HFFc6 (cell line): ENCODE measurements around the gene GOLGA6L10. TPM values are rescaled to one million over a fixed set of nuclear protein-coding genes. Genes with fewer than 3 reads are reported as not detected.
"Not testable (repeated sequence)": the region's sequence is repeated elsewhere in the genome, so short reads cannot be mapped to it uniquely, and the experiment has no call there.

ENCODE experiments used
- DNase-seq: peaks from one replicate; pipeline ENCODE4 v3.0.0-alpha.2; 2018
- H3K27ac Mint-ChIP-seq: 2 replicates; pipeline ENCODE4 v1.8.0; 2020; ENCODE audit warnings: mild to moderate bottlenecking, mixed read lengths
- H3K27me3 Mint-ChIP-seq: 2 replicates; pipeline ENCODE4 v1.8.0; 2021; ENCODE audit warnings: mild to moderate bottlenecking, moderate library complexity, mixed read lengths; ENCODE audit not compliant: insufficient read depth
- H3K36me3 Mint-ChIP-seq: 2 replicates; pipeline ENCODE4 v1.8.0; 2021; ENCODE audit warnings: low read depth, mixed read lengths
- H3K4me1 Mint-ChIP-seq: 2 replicates; pipeline ENCODE4 v1.8.0; 2020; ENCODE audit warnings: low read depth, mixed read lengths
- H3K4me3 Mint-ChIP-seq: 2 replicates; pipeline ENCODE4 v1.8.0; 2020; ENCODE audit warnings: mild to moderate bottlenecking, moderate library complexity, mixed read lengths
- H3K9me3 Mint-ChIP-seq: 2 replicates; pipeline ENCODE4 v1.8.0; 2020; ENCODE audit warnings: mild to moderate bottlenecking, mixed read lengths
- total RNA-seq, 6 experiments: library from RNA; stranded (reverse); fragmentation: NEBNext Ultra II Directional; extraction: Animal tissue kit (Norgen Biotek cat#: 25700); gene quantifications; 2 replicates in 1 of 6; 3 replicates in 5 of 6; pipeline ENCODE4 v1.2.3, GENCODE V29; 2021

GOLGA6L10 gene
- total RNA-seq, 6 experiments from 2014 or later: 0.43 to 0.69 (median 0.51) TPM

GRCh38 chr15:82332711-82333602 is 16.3 kb downstream of the GOLGA6L10 start:
- not testable (repeated sequence) for H3K4me3 Mint-ChIP-seq, H3K27me3 Mint-ChIP-seq, H3K4me1 Mint-ChIP-seq, DNase-seq, H3K36me3 Mint-ChIP-seq, H3K27ac Mint-ChIP-seq, H3K9me3 Mint-ChIP-seq

DNA sequence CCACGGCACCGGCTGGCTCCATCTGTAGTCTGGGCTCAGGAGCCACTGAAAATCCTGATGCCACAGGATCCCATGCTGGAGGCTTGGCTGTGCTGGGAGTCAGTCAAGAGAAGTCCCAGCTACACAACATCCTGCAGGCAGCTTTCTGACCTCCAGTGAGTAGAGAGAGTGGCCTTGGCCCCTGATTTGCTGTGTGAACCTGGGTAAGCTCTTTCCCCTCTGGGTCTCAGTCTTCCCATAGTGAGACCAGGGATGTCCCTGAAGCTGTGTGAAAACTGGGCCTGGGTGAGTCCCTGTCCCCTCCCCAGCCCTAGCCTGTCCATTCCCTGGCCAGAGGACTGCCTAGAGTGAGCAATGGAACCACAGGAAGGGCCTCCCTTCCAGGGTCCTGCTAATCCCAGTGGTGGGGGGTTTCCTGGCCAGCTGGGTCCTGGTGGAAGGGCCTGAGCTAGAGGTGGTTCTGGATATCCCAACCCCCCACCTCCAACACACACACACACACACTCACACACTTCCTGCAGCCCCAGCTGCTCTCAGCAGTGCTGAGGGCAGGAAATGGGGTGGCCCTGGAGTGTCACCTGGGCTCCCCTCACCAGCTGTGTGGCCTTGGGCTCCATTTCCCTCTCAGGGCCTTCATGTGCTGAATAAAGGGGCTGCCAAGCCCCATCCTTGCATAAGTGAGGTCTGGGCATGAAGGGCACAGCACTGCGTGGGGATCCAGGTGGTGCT is 17.5 kb downstream of the GOLGA6L10 start:
- H3K9me3 Mint-ChIP-seq, H3K36me3 Mint-ChIP-seq, DNase-seq, H3K4me3 Mint-ChIP-seq, H3K27ac Mint-ChIP-seq, H3K4me1 Mint-ChIP-seq, H3K27me3 Mint-ChIP-seq: not testable (repeated sequence)

- not testable (repeated sequence) for H3K27ac Mint-ChIP-seq, H3K36me3 Mint-ChIP-seq, H3K27me3 Mint-ChIP-seq, H3K4me3 Mint-ChIP-seq, H3K9me3 Mint-ChIP-seq, DNase-seq, H3K4me1 Mint-ChIP-seq
These were observed 18.4 kb downstream of the GOLGA6L10 start for GRCh38 chr15:82330921-82331320.

DNA sequence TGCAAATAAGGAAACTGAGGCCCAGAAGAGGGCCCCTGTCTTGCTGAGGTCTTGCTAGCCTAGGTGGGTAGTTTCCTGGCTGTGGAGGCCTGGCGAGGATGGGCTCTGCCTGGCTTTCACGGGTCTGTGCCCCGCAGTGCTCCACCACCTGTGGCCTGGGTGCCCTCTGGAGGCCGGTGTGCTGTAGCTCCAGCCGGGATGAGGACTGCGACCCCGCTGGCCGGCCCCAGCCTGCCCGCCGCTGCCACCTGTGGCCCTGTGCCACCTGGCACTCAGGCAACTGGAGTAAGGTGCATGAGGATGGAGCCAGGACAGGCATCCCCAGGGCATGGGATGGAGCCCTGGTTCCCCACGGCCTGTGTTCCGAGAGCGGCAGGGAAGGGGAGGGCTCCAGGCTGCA is 20.2 kb downstream of the GOLGA6L10 start:
- H3K27me3 Mint-ChIP-seq, DNase-seq, H3K27ac Mint-ChIP-seq, H3K36me3 Mint-ChIP-seq, H3K4me3 Mint-ChIP-seq, H3K9me3 Mint-ChIP-seq, H3K4me1 Mint-ChIP-seq: not testable (repeated sequence)

DNA sequence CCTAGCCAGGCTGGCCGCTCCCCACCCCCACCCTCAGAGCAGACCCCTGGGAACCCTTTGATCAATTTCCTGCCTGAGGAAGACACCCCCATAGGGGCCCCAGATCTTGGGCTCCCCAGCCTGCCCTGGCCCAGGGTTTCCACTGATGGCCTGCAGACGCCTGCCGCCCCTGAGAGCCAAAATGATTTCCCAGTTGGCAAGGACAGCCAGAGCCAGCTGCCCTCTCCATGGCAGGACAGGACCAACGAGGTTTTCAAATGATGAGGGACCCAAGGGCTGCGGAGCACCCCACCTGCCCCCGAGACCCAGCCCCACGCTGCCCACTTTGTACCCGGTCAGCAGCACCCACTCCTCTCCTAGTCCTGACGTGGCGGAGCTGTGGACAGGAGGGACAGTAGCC is 21.9 kb downstream of the GOLGA6L10 start:
- DNase-seq, H3K27ac Mint-ChIP-seq, H3K9me3 Mint-ChIP-seq, H3K4me1 Mint-ChIP-seq, H3K4me3 Mint-ChIP-seq, H3K27me3 Mint-ChIP-seq, H3K36me3 Mint-ChIP-seq: not testable (repeated sequence)

GRCh38 chr15:82326896-82327295 is 22.4 kb downstream of the GOLGA6L10 start:
- not testable (repeated sequence) for H3K36me3 Mint-ChIP-seq, H3K4me1 Mint-ChIP-seq, H3K27me3 Mint-ChIP-seq

DNA sequence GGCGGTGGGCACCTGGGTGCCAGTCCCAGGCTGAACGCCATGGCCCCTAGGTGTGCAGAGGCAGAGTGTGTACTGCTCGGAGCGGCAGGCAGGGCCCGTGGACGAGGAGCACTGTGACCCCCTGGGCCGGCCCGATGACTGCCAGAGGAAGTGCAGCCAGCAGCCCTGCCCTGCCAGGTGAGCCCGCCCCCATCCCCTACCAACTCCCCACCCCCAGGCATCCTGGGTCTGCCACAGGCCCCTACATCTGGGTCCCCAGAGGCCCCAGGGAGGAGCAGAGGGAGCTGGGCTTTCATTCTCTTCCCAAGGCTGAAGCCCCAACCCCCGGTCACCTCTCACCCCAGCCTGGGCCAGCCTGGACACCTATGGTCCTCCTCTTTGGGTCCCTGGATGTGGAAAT is 23.6 kb downstream of the GOLGA6L10 start:
- H3K4me3 Mint-ChIP-seq, H3K27ac Mint-ChIP-seq, H3K27me3 Mint-ChIP-seq, H3K4me1 Mint-ChIP-seq, H3K9me3 Mint-ChIP-seq, H3K36me3 Mint-ChIP-seq, DNase-seq: not testable (repeated sequence)

More at GRCh38 chr15:82326896-82327295, 22.4 kb downstream of the GOLGA6L10 start:
- not testable (repeated sequence) for DNase-seq, H3K9me3 Mint-ChIP-seq, H3K27ac Mint-ChIP-seq, H3K4me3 Mint-ChIP-seq

- H3K9me3 Mint-ChIP-seq, H3K36me3 Mint-ChIP-seq, H3K4me3 Mint-ChIP-seq, DNase-seq, H3K4me1 Mint-ChIP-seq, H3K27me3 Mint-ChIP-seq, H3K27ac Mint-ChIP-seq: not testable (repeated sequence)
These were observed 24.4 kb downstream of the GOLGA6L10 start for GRCh38 chr15:82324831-82325230.

DNA sequence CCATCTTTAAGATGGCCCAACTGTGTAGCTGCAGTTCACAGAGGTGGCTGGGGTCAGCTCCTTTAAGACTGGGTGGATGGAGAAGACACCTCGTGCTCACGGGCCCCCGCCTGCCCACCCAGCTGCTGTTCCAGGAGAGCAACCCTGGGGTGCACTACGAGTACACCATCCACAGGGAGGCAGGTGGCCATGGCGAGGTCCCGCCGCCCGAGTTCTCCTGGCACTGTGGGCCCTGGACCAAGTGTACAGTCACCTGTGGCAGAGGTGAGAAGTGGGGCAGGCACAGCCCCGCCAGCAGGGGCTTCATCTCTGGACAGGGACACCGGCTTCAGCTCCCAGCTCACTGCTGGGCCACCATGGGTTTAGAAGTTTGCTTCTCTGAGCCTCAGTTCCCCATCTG is 26.8 kb downstream of the GOLGA6L10 start:
- not testable (repeated sequence) for H3K4me3 Mint-ChIP-seq, H3K27me3 Mint-ChIP-seq, H3K4me1 Mint-ChIP-seq, H3K36me3 Mint-ChIP-seq, DNase-seq, H3K9me3 Mint-ChIP-seq, H3K27ac Mint-ChIP-seq

- H3K4me3 Mint-ChIP-seq, DNase-seq, H3K4me1 Mint-ChIP-seq, H3K27ac Mint-ChIP-seq, H3K9me3 Mint-ChIP-seq, H3K36me3 Mint-ChIP-seq, H3K27me3 Mint-ChIP-seq: not testable (repeated sequence)
These were observed 28.4 kb downstream of the GOLGA6L10 start for GRCh38 chr15:82320861-82321260.

- H3K4me3 Mint-ChIP-seq, DNase-seq, H3K27me3 Mint-ChIP-seq: not testable (repeated sequence)
These were observed 29.6 kb downstream of the GOLGA6L10 start for GRCh38 chr15:82319522-82320278.

GRCh38 chr15:82318281-82318680 is 31.0 kb downstream of the GOLGA6L10 start:
- H3K9me3 Mint-ChIP-seq, H3K27ac Mint-ChIP-seq, H3K4me3 Mint-ChIP-seq, H3K36me3 Mint-ChIP-seq, H3K4me1 Mint-ChIP-seq, DNase-seq: not testable (repeated sequence)
- peaks cover 10% of the 10 kb centered on the region for H3K27me3 Mint-ChIP-seq

More at GRCh38 chr15:82319522-82320278, 29.6 kb downstream of the GOLGA6L10 start:
- not testable (repeated sequence) for H3K36me3 Mint-ChIP-seq, H3K9me3 Mint-ChIP-seq, H3K4me1 Mint-ChIP-seq, H3K27ac Mint-ChIP-seq

GRCh38 chr15:82317516-82317915 is 31.8 kb downstream of the GOLGA6L10 start:
- H3K27ac Mint-ChIP-seq, H3K4me1 Mint-ChIP-seq, H3K4me3 Mint-ChIP-seq, DNase-seq, H3K36me3 Mint-ChIP-seq, H3K9me3 Mint-ChIP-seq: not testable (repeated sequence)
- H3K27me3 Mint-ChIP-seq: peaks cover 10% of the 10 kb centered on the region
